NCI-H774 (cell line): Measurements from ENCODE around the gene ANKRD62.
"Not testable (repeated sequence)": the region's sequence is repeated elsewhere in the genome, so short reads cannot be mapped to it uniquely, and the experiment has no call there.

Experiments
- DNase-seq: peaks from one replicate; lab custom pipeline; 2025; lab: John Stamatoyannopoulos, UW

ANKRD62 gene

GRCh38 chr18:12099160-12099559, 5.5 kb downstream of the ANKRD62 start:
- no peak for DNase-seq

- no peak for DNase-seq
These were observed 7.6 kb downstream of the ANKRD62 start for GRCh38 chr18:12101266-12101665.

- no peak for DNase-seq
These were observed 8.6 kb downstream of the ANKRD62 start for GRCh38 chr18:12102136-12102842.

GRCh38 chr18:12106471-12106870, 12.8 kb downstream of the ANKRD62 start:
- no peak for DNase-seq

- DNase-seq: no peak
These were observed 16.2 kb downstream of the ANKRD62 start for GRCh38 chr18:12109836-12110235.

GRCh38 chr18:12113999-12114646, 20.5 kb downstream of the ANKRD62 start:
- DNase-seq: no peak

GRCh38 chr18:12119358-12119757, 25.7 kb downstream of the ANKRD62 start:
- no peak for DNase-seq

- DNase-seq: no peak
These were observed 27.8 kb downstream of the ANKRD62 start for GRCh38 chr18:12121175-12122042.

GRCh38 chr18:12122043-12122389, 28.4 kb downstream of the ANKRD62 start:
- not testable (repeated sequence) for DNase-seq

- DNase-seq: not testable (repeated sequence)
These were observed 34.0 kb downstream of the ANKRD62 start for GRCh38 chr18:12127647-12128046.

GRCh38 chr18:12138831-12139230, 45.2 kb downstream of the ANKRD62 start:
- DNase-seq: not testable (repeated sequence)

GRCh38 chr18:12140866-12141265, 47.2 kb downstream of the ANKRD62 start:
- not testable (repeated sequence) for DNase-seq

- not testable (repeated sequence) for DNase-seq
These were observed 48.1 kb downstream of the ANKRD62 start for GRCh38 chr18:12141778-12142177.

GRCh38 chr18:12149431-12149830, 55.8 kb downstream of the ANKRD62 start:
- not testable (repeated sequence) for DNase-seq

GRCh38 chr18:12154361-12154760, 60.7 kb downstream of the ANKRD62 start:
- no peak for DNase-seq

GRCh38 chr18:12155996-12156395, 62.4 kb downstream of the ANKRD62 start:
- no peak for DNase-seq

- no peak for DNase-seq
These were observed 65.8 kb downstream of the ANKRD62 start for GRCh38 chr18:12159446-12159845.

- no peak for DNase-seq
These were observed 69.1 kb downstream of the ANKRD62 start for GRCh38 chr18:12162786-12163185.

- no peak for DNase-seq
These were observed 71.6 kb downstream of the ANKRD62 start for GRCh38 chr18:12165038-12165768.
